Natural killer cell (primary cell): ENCODE results near the gene OR10A7. TPM values are rescaled to one million over a fixed set of nuclear protein-coding genes. Genes with fewer than 3 reads are reported as not detected.

ENCODE experiments used
- ATAC-seq, 3 donors: fragments of 150-1000 bp in 2 of 3; fragments of 200-7000 bp in 1 of 3; cut with Tn5 transposase; 1 replicate in 1 of 3; 2 replicates in 2 of 3; pipeline ENCODE4 v1.10.0; 2021; ENCODE audit warnings: mild to moderate bottlenecking in 2 of 3, moderate library complexity in 2 of 3
- DNase-seq, 2 donors: peaks; one replicate each; pipeline versions ENCODE4 v3.0.0 to v3.0.0-alpha.2; 2013 to 2021; ENCODE audit warnings: mixed read lengths in 1 of 2
- H3K27ac ChIP-seq: one replicate; pipeline ENCODE4 v1.5.1; 2013; ENCODE audit warnings: mild to moderate bottlenecking, low read length
- H3K27me3 ChIP-seq: one replicate; pipeline ENCODE4 v1.6.1; 2013; ENCODE audit warnings: low read length; ENCODE audit not compliant: control insufficient read depth, insufficient read depth
- H3K36me3 ChIP-seq: one replicate; pipeline ENCODE4 v1.6.1; 2013; ENCODE audit warnings: low read length; ENCODE audit not compliant: control insufficient read depth, insufficient read depth
- H3K4me1 ChIP-seq: one replicate; pipeline ENCODE4 v1.6.1; 2013; ENCODE audit warnings: low read length; ENCODE audit not compliant: control insufficient read depth, insufficient read depth
- H3K4me3 ChIP-seq: one replicate; pipeline ENCODE4 v1.5.1; 2013; ENCODE audit warnings: low read length
- H3K9me3 ChIP-seq: one replicate; pipeline ENCODE4 v1.6.1; 2013; ENCODE audit warnings: low read length; ENCODE audit not compliant: control insufficient read depth, insufficient read depth
- H3K27ac Mint-ChIP-seq, 2 donors: one replicate each; pipeline ENCODE4 v1.8.0; 2022; ENCODE audit warnings: mild to moderate bottlenecking in 2 of 2, mixed read lengths in 2 of 2, moderate library complexity in 1 of 2
- H3K27me3 Mint-ChIP-seq, 2 donors: one replicate each; pipeline ENCODE4 v1.8.0; 2022; ENCODE audit warnings: low read depth in 2 of 2, mixed read lengths in 2 of 2
- H3K36me3 Mint-ChIP-seq: one replicate; pipeline ENCODE4 v1.8.0; 2022; ENCODE audit warnings: mixed read lengths
- H3K4me1 Mint-ChIP-seq, 2 donors: one replicate each; pipeline ENCODE4 v1.8.0; 2022; ENCODE audit warnings: mixed read lengths in 2 of 2
- H3K4me3 Mint-ChIP-seq: one replicate; pipeline ENCODE4 v1.8.0; 2022; ENCODE audit warnings: mild to moderate bottlenecking, moderate library complexity, mixed read lengths
- H3K9me3 Mint-ChIP-seq, 2 donors: one replicate each; pipeline ENCODE4 v1.8.0; 2022; ENCODE audit warnings: mixed read lengths in 2 of 2
- CTCF ChIP-seq: fragments of 200-600 bp; IDR thresholded peaks from one replicate; pipeline ENCODE4 v1.8.0; 2022; ENCODE audit warnings: antibody characterized with exemption
- WGBS: methylation state at CpG from one replicate; pipeline ENCODE4 v1.1.7; 2013; ENCODE audit warnings: missing lambda C conversion rate; ENCODE audit not compliant: insufficient coverage; 5-methylcytosine and 5-hydroxymethylcytosine counted together
- intact Hi-C: fragments of 100-400 bp; cut with micrococcal nuclease; formaldehyde crosslinking; loops from one replicate; pipeline ENCODE4 v1.14.2; 2022
- total RNA-seq, 4 donors: library from RNA; stranded (reverse); fragments of 120-200 nt in 1 of 4; gene quantifications; one replicate each; pipeline versions ENCODE4 v1.2.3 to v1.2.4, GENCODE V29; 2013 to 2022

The OR10A7 gene
- total RNA-seq, 3 donors from 2014 or later (not counting 1 experiment from before 2014, with no cell fraction given), result not detected

- Histone ChIP-seq H3K27me3 (peaks cover 5% of the 10 kb centered on the region), H3K27ac (no peak overlapping the region), H3K4me3 (no peak overlapping the region), H3K9me3 (no peaks in the 10 kb centered on the region), H3K36me3 (no peaks in the 10 kb centered on the region), H3K4me1 (no peaks in the 10 kb centered on the region)
- peaks cover 16 to 37% of the 10 kb centered on the region in 2 donors for H3K27me3 Mint-ChIP-seq
- no peak for TF ChIP-seq CTCF
- ATAC-seq (no peak), DNase-seq (no peak)
- H3K4me3 Mint-ChIP-seq, result no peak overlapping the region
- no peaks in the 10 kb centered on the region for H3K9me3 Mint-ChIP-seq
- H3K27ac Mint-ChIP-seq, result no peak overlapping the region
- 58% methylated on average over 2 of the region's 3 CpGs for WGBS
- intact Hi-C loops, result no loop called here
- no peaks in the 10 kb centered on the region for H3K4me1 Mint-ChIP-seq
- H3K36me3 Mint-ChIP-seq, result no peaks in the 10 kb centered on the region
Measured at GRCh38 chr12:55250944-55251343, 30.1 kb downstream of the OR10A7 start.

- Mint-ChIP-seq H3K4me3 (no peak overlapping the region), H3K27ac (no peak overlapping the region), H3K4me1 (no peaks in the 10 kb centered on the region), H3K9me3 (no peaks in the 10 kb centered on the region), H3K27me3 (peaks cover 14 to 16% of the 10 kb centered on the region in 2 donors), H3K36me3 (no peaks in the 10 kb centered on the region)
- peaks cover 5% of the 10 kb centered on the region for H3K27me3 ChIP-seq
- TF ChIP-seq CTCF, result no peak
- no peaks in the 10 kb centered on the region for H3K4me1 ChIP-seq
- H3K36me3 ChIP-seq, result no peaks in the 10 kb centered on the region
- no peak for DNase-seq
- no peaks in the 10 kb centered on the region for H3K9me3 ChIP-seq
- no peak for ATAC-seq
- H3K27ac ChIP-seq, result no peak overlapping the region
- intact Hi-C loops, result no loop called here
- H3K4me3 ChIP-seq, result no peak overlapping the region
Measured at GRCh38 chr12:55253281-55253680, 32.5 kb downstream of the OR10A7 start.

GRCh38 chr12:55256831-55257230 is 36.0 kb downstream of the OR10A7 start:
- WGBS, result 100% methylated on average over 1 of the region's 4 CpGs
- peaks cover 2% of the 10 kb centered on the region for H3K27me3 ChIP-seq
- H3K36me3 Mint-ChIP-seq, result no peaks in the 10 kb centered on the region
- no peak overlapping the region for H3K4me3 Mint-ChIP-seq
- intact Hi-C loops, result no loop called here
- no peak overlapping the region for H3K27ac Mint-ChIP-seq
- H3K36me3 ChIP-seq, result no peaks in the 10 kb centered on the region
- H3K4me1 Mint-ChIP-seq, result no peaks in the 10 kb centered on the region
- ATAC-seq (no peak), DNase-seq (no peak)
- H3K9me3 Mint-ChIP-seq, result no peaks in the 10 kb centered on the region
- TF ChIP-seq CTCF, result no peak
- H3K27me3 Mint-ChIP-seq, result peaks cover 11 to 12% of the 10 kb centered on the region in 2 donors
- no peak overlapping the region for H3K27ac ChIP-seq
- H3K4me3 ChIP-seq, result no peak overlapping the region
- H3K4me1 ChIP-seq, result no peaks in the 10 kb centered on the region
- H3K9me3 ChIP-seq, result no peaks in the 10 kb centered on the region

GRCh38 chr12:55258303-55258702 is 37.5 kb downstream of the OR10A7 start:
- DNase-seq (no peak), ATAC-seq (no peak)
- Mint-ChIP-seq H3K4me3 (no peak overlapping the region), H3K36me3 (no peaks in the 10 kb centered on the region), H3K27ac (no peak overlapping the region), H3K4me1 (no peaks in the 10 kb centered on the region), H3K27me3 (peaks cover 11 to 12% of the 10 kb centered on the region in 2 donors), H3K9me3 (no peaks in the 10 kb centered on the region)
- H3K36me3 ChIP-seq, result no peaks in the 10 kb centered on the region
- H3K4me3 ChIP-seq, result no peak overlapping the region
- H3K4me1 ChIP-seq, result no peaks in the 10 kb centered on the region
- intact Hi-C loops, result no loop called here
- WGBS, result 55% methylated on average over 2 of the region's 2 CpGs
- H3K9me3 ChIP-seq, result no peaks in the 10 kb centered on the region
- TF ChIP-seq CTCF, result no peak
- peaks cover 2% of the 10 kb centered on the region for H3K27me3 ChIP-seq
- H3K27ac ChIP-seq, result no peak overlapping the region
